ENCODE data around the gene RAVER2.
"Not testable (repeated sequence)": the region's sequence is repeated elsewhere in the genome, so short reads cannot be mapped to it uniquely, and the experiment has no call there.

RAVER2 gene

DNA sequence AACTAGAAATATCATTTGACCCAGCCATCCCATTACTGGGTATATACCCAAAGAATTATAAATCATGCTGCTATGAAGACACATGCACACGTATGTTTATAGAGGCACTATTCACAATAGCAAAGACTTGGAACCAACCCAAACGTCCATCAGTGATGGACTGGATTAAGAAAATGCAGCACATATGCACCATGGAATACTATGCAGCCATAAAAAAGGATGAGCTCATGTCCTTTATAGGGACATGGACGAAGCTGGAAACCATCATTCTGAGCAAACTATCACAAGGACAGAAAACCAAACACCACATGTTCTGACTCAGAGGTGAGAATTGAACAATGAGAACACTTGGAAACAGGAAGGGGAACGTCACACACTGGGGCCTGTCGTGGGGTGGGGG is 72.5 kb downstream of the RAVER2 start:
- H3K4ac ChIP-seq (ENCODE audit: low read depth, low read length); H3K23ac ChIP-seq (ENCODE audit: low read length); H3K36me3 ChIP-seq (ENCODE audit: control insufficient read depth, insufficient read depth, low read length); H4K8ac ChIP-seq (ENCODE audit: low read depth, low read length); H3K79me2 ChIP-seq (ENCODE audit: control insufficient read depth, insufficient read depth, low read length); H3K56ac ChIP-seq (ENCODE audit: low read length); H3K4me3 ChIP-seq (ENCODE audit: low read length); H3K27ac ChIP-seq (ENCODE audit: low read depth, low read length); DNase-seq; H3K18ac ChIP-seq (ENCODE audit: low read length); H3K4me2 ChIP-seq (ENCODE audit: low read length); H3K79me1 ChIP-seq (ENCODE audit: low read length); H2BK15ac ChIP-seq (replicated peaks; ENCODE audit: low read depth); H3K9ac ChIP-seq (ENCODE audit: low read length); H2BK120ac ChIP-seq (ENCODE audit: low read depth, low read length); H2BK5ac ChIP-seq (ENCODE audit: low read length); H4K5ac ChIP-seq (ENCODE audit: low read length); H2AK5ac ChIP-seq (ENCODE audit: low read length); H3K4me1 ChIP-seq (ENCODE audit: control insufficient read depth, low read depth, low read length); H3K27me3 ChIP-seq (ENCODE audit: insufficient read depth, low read length, poor library complexity): not testable (repeated sequence)
- no CpG with 5 or more reads among the region's 5 CpGs for WGBS (ENCODE audit: extremely low coverage, insufficient coverage, low lambda C conversion rate)

DNA sequence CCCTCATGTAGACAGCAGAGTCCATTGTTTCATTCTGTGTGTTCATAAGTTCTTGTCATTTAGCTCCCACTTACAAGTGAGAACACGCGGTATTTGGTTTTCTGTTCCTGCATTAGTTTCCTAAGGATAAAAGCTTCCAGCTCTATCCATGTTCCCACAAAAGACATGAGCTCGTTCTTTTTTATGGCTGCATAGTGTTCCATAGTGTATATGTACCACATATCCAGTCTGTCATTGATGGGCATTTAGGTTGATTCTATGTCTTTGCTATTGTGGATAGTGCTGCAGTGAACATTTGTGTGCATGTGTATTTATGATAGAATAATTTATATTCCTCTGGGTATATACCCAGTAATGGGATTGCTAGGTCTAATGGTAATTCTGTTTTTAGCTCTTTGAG is 75.7 kb downstream of the RAVER2 start:
- H3K4me1 ChIP-seq (ENCODE audit: control insufficient read depth, low read depth, low read length); H3K36me3 ChIP-seq (ENCODE audit: control insufficient read depth, insufficient read depth, low read length); H2BK15ac ChIP-seq (replicated peaks; ENCODE audit: low read depth); H4K5ac ChIP-seq (ENCODE audit: low read length); DNase-seq; H3K79me2 ChIP-seq (ENCODE audit: control insufficient read depth, insufficient read depth, low read length); H3K27me3 ChIP-seq (ENCODE audit: insufficient read depth, low read length, poor library complexity); H4K8ac ChIP-seq (ENCODE audit: low read depth, low read length); H3K56ac ChIP-seq (ENCODE audit: low read length); H2BK5ac ChIP-seq (ENCODE audit: low read length); H3K27ac ChIP-seq (ENCODE audit: low read depth, low read length); H3K18ac ChIP-seq (ENCODE audit: low read length); H3K4me3 ChIP-seq (ENCODE audit: low read length); H3K4me2 ChIP-seq (ENCODE audit: low read length); H3K79me1 ChIP-seq (ENCODE audit: low read length); H3K9ac ChIP-seq (ENCODE audit: low read length); H3K23ac ChIP-seq (ENCODE audit: low read length); H3K4ac ChIP-seq (ENCODE audit: low read depth, low read length); H2AK5ac ChIP-seq (ENCODE audit: low read length); H2BK120ac ChIP-seq (ENCODE audit: low read depth, low read length): not testable (repeated sequence)
- WGBS (ENCODE audit: extremely low coverage, insufficient coverage, low lambda C conversion rate): no CpG with 5 or more reads among the region's 3 CpGs

DNA sequence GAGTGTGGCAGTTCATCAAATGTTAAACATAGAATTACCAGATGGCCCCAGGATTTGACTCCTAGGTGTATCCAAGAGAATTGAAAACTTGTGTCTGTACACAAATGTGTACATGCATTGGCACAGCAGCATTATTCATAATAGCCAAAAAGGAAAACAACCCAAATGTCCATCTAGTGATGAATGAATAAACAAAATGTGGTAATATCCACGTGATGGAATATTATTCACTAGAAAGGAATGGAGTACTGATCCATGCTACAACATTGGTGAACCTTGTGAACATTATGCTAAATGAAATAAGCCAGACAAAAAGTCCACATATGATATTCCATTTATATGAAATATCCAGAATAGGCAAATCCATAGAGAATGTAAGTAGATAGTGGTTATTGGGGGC is 77.7 kb downstream of the RAVER2 start:
- DNase-seq: no peak
- Histone ChIP-seq H4K8ac (ENCODE audit: low read depth, low read length) (no peak overlapping the region), H2BK5ac (ENCODE audit: low read length) (no peak overlapping the region), H3K27ac (ENCODE audit: low read depth, low read length) (no peak overlapping the region), H3K27me3 (ENCODE audit: insufficient read depth, low read length, poor library complexity) (no peaks in the 10 kb centered on the region), H2BK120ac (ENCODE audit: low read depth, low read length) (no peak overlapping the region), H2BK15ac (replicated peaks; ENCODE audit: low read depth) (no peak overlapping the region), H3K4me1 (ENCODE audit: control insufficient read depth, low read depth, low read length) (no peaks in the 10 kb centered on the region), H4K5ac (ENCODE audit: low read length) (no peak overlapping the region), H3K79me2 (ENCODE audit: control insufficient read depth, insufficient read depth, low read length) (no peaks in the 10 kb centered on the region), H3K4ac (ENCODE audit: low read depth, low read length) (no peak overlapping the region), H3K18ac (ENCODE audit: low read length) (no peak overlapping the region), H3K4me2 (ENCODE audit: low read length) (no peak overlapping the region), H3K23ac (ENCODE audit: low read length) (no peak overlapping the region), H3K79me1 (ENCODE audit: low read length) (no peaks in the 10 kb centered on the region), H3K56ac (ENCODE audit: low read length) (no peak overlapping the region), H3K4me3 (ENCODE audit: low read length) (no peak overlapping the region), H3K9ac (ENCODE audit: low read length) (no peak overlapping the region), H3K36me3 (ENCODE audit: control insufficient read depth, insufficient read depth, low read length) (no peaks in the 10 kb centered on the region), H2AK5ac (ENCODE audit: low read length) (no peak overlapping the region)
- WGBS (ENCODE audit: extremely low coverage, insufficient coverage, low lambda C conversion rate): no CpG with 5 or more reads among the region's 1 CpG

DNA sequence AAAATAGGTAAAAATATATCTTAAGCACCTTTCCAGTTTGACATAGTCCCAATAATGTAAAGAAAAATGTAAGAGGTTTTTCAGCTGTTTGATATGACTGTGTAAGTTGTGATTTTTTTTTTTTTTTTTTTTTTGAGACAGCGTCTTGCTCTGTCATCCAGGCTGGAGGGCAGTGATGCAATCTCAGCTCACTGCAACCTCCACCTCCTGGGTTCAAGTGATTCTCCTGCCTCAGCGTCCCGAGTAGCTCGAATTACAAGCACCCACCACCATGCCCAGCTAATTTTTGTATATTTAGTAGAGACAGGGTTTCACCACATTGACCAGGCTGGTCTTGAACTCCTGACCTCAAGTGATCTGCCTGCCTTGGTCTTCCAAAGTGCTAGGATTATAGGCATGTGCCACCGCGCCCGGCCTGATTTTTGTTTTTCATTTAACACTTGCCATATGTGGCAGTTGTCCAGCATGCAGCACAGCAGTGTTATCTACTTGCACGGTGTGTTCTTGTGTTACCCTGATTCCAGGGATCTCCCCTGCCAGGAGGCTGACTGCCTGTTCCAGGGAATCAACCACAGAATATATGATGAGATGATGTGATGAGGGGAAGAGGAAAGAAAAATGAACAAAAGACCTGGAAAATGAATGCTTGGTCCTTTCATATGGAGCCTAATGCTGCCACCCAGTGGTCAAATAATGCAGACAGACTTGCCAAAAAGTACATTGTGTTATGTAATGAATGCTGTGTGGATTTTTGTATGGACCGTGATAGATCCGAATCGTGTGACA is 79.0 kb downstream of the RAVER2 start:
- Histone ChIP-seq H3K36me3 (ENCODE audit: control insufficient read depth, insufficient read depth, low read length) (no peaks in the 10 kb centered on the region), H3K4me3 (ENCODE audit: low read length) (no peak overlapping the region), H2BK5ac (ENCODE audit: low read length) (no peak overlapping the region), H3K23ac (ENCODE audit: low read length) (no peak overlapping the region), H2BK15ac (replicated peaks; ENCODE audit: low read depth) (no peak overlapping the region), H3K4ac (ENCODE audit: low read depth, low read length) (no peak overlapping the region), H3K9ac (ENCODE audit: low read length) (peak overlapping the region; percentile 34), H3K4me2 (ENCODE audit: low read length) (no peak overlapping the region), H3K79me1 (ENCODE audit: low read length) (no peaks in the 10 kb centered on the region), H3K79me2 (ENCODE audit: control insufficient read depth, insufficient read depth, low read length) (no peaks in the 10 kb centered on the region), H3K56ac (ENCODE audit: low read length) (peak overlapping the region; percentile 34), H4K8ac (ENCODE audit: low read depth, low read length) (no peak overlapping the region), H2AK5ac (ENCODE audit: low read length) (no peak overlapping the region), H3K4me1 (ENCODE audit: control insufficient read depth, low read depth, low read length) (no peaks in the 10 kb centered on the region), H3K18ac (ENCODE audit: low read length) (no peak overlapping the region), H3K27ac (ENCODE audit: low read depth, low read length) (no peak overlapping the region), H4K5ac (ENCODE audit: low read length) (peak overlapping the region; percentile 87), H2BK120ac (ENCODE audit: low read depth, low read length) (no peak overlapping the region), H3K27me3 (ENCODE audit: insufficient read depth, low read length, poor library complexity) (no peaks in the 10 kb centered on the region)
- no CpG with 5 or more reads among the region's 11 CpGs for WGBS (ENCODE audit: extremely low coverage, insufficient coverage, low lambda C conversion rate)
- peak; percentile 84 for DNase-seq

DNA sequence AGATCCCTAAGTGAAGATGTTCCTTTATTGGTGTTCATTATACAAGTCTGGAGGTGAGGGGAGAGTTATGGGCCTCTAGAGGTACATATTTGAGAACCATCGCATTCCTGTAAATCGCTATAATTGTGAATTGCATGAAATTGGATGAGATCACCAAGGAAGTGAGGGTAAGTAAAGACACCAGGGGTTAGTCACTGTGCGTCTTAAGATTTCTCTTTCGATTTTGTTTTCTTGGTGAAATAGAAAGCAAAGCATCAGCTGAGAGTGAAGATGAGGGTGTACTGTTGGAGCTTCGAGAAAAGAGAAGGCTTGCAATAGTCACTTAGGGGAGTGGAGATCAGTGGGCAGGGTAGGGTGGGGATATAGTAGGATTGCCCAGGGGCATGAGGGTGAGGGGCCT is 82.1 kb downstream of the RAVER2 start:
- no peak overlapping the region for H2BK15ac ChIP-seq (replicated peaks; ENCODE audit: low read depth)
- no peak overlapping the region for H3K4ac ChIP-seq (ENCODE audit: low read depth, low read length)
- no peaks in the 10 kb centered on the region for H3K36me3 ChIP-seq (ENCODE audit: control insufficient read depth, insufficient read depth, low read length)
- no peaks in the 10 kb centered on the region for H3K4me1 ChIP-seq (ENCODE audit: control insufficient read depth, low read depth, low read length)
- no peak overlapping the region for H2BK5ac ChIP-seq (ENCODE audit: low read length)
- H3K4me2 ChIP-seq (ENCODE audit: low read length): no peak overlapping the region
- H3K18ac ChIP-seq (ENCODE audit: low read length): no peak overlapping the region
- H4K8ac ChIP-seq (ENCODE audit: low read depth, low read length): no peak overlapping the region
- H3K23ac ChIP-seq (ENCODE audit: low read length): no peak overlapping the region
- no peak overlapping the region for H4K5ac ChIP-seq (ENCODE audit: low read length)
- no peak overlapping the region for H2AK5ac ChIP-seq (ENCODE audit: low read length)
- no peaks in the 10 kb centered on the region for H3K79me2 ChIP-seq (ENCODE audit: control insufficient read depth, insufficient read depth, low read length)
- DNase-seq: no peak
- H3K9ac ChIP-seq (ENCODE audit: low read length): no peak overlapping the region
- H3K4me3 ChIP-seq (ENCODE audit: low read length): no peak overlapping the region
- no peak overlapping the region for H3K56ac ChIP-seq (ENCODE audit: low read length)
- no CpG with 5 or more reads among the region's 5 CpGs for WGBS (ENCODE audit: extremely low coverage, insufficient coverage, low lambda C conversion rate)
- H3K27ac ChIP-seq (ENCODE audit: low read depth, low read length): no peak overlapping the region
- no peaks in the 10 kb centered on the region for H3K79me1 ChIP-seq (ENCODE audit: low read length)
- no peak overlapping the region for H2BK120ac ChIP-seq (ENCODE audit: low read depth, low read length)
- no peaks in the 10 kb centered on the region for H3K27me3 ChIP-seq (ENCODE audit: insufficient read depth, low read length, poor library complexity)

DNA sequence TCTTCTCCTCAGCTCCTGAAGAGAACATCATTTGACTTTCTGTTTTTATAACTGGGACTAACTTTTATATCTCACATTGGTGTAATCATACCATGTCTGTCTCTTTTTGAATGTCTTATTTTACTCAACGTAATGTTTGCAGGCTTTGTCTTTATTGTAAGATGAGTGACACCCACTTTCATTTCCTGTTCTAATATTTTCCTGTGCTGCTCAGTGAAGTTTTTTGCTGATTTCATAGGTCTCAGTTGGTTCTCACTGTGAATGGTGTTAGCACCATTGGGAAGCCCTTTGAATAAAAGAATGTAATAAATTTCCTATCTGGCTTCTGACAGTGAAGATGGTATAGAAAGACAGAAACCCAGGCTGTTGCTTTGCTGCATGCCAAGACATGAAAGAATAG is 84.0 kb downstream of the RAVER2 start:
- Histone ChIP-seq H3K4ac (ENCODE audit: low read depth, low read length) (no peak overlapping the region), H3K79me2 (ENCODE audit: control insufficient read depth, insufficient read depth, low read length) (no peaks in the 10 kb centered on the region), H3K9ac (ENCODE audit: low read length) (no peak overlapping the region), H2BK15ac (replicated peaks; ENCODE audit: low read depth) (no peak overlapping the region), H3K4me2 (ENCODE audit: low read length) (no peak overlapping the region), H2BK5ac (ENCODE audit: low read length) (no peak overlapping the region), H3K23ac (ENCODE audit: low read length) (no peak overlapping the region), H4K8ac (ENCODE audit: low read depth, low read length) (no peak overlapping the region), H3K56ac (ENCODE audit: low read length) (no peak overlapping the region), H4K5ac (ENCODE audit: low read length) (no peak overlapping the region), H3K27ac (ENCODE audit: low read depth, low read length) (no peak overlapping the region), H3K36me3 (ENCODE audit: control insufficient read depth, insufficient read depth, low read length) (no peaks in the 10 kb centered on the region), H2AK5ac (ENCODE audit: low read length) (no peak overlapping the region), H3K4me3 (ENCODE audit: low read length) (no peak overlapping the region), H3K27me3 (ENCODE audit: insufficient read depth, low read length, poor library complexity) (no peaks in the 10 kb centered on the region), H3K18ac (ENCODE audit: low read length) (no peak overlapping the region), H3K4me1 (ENCODE audit: control insufficient read depth, low read depth, low read length) (no peaks in the 10 kb centered on the region), H2BK120ac (ENCODE audit: low read depth, low read length) (no peak overlapping the region), H3K79me1 (ENCODE audit: low read length) (no peaks in the 10 kb centered on the region)
- no peak for DNase-seq
- WGBS (ENCODE audit: extremely low coverage, insufficient coverage, low lambda C conversion rate): no CpG with 5 or more reads among the region's 1 CpG

Measured in mesendoderm (in vitro differentiated cells).